ENCODE measurements around the gene CAPN2.

Gene CAPN2

GRCh38 chr1:223772771-223773160 lies 60.4 kb downstream of the CAPN2 start:
- Histone ChIP-seq H3K27ac (ENCODE audit: low read depth, low read length) (peak overlapping the region; percentile 32), H3K4me1 (ENCODE audit: control insufficient read depth in 1 of 2, insufficient read depth in 2 of 2, low read length in 2 of 2) (peaks cover 23 to 28% of the 10 kb centered on the region in 2 donors), H3K9me3 (ENCODE audit: control insufficient read depth in 1 of 2, low read length in 2 of 2) (no peaks in the 10 kb centered on the region), H3K36me3 (ENCODE audit: control insufficient read depth in 1 of 2, insufficient read depth in 2 of 2, low read length in 2 of 2) (peaks cover 50 to 60% of the 10 kb centered on the region in 2 donors), H3K27me3 (ENCODE audit: control insufficient read depth in 1 of 2, insufficient read depth in 2 of 2, low read length in 2 of 2) (no peaks in the 10 kb centered on the region), H3K4me3 (ENCODE audit: low read depth in 1 of 2, low read length in 2 of 2) (no peak overlapping the region), H3K9ac (ENCODE audit: low read depth in 1 of 2, low read length in 2 of 2) (no peak overlapping the region)

DNA sequence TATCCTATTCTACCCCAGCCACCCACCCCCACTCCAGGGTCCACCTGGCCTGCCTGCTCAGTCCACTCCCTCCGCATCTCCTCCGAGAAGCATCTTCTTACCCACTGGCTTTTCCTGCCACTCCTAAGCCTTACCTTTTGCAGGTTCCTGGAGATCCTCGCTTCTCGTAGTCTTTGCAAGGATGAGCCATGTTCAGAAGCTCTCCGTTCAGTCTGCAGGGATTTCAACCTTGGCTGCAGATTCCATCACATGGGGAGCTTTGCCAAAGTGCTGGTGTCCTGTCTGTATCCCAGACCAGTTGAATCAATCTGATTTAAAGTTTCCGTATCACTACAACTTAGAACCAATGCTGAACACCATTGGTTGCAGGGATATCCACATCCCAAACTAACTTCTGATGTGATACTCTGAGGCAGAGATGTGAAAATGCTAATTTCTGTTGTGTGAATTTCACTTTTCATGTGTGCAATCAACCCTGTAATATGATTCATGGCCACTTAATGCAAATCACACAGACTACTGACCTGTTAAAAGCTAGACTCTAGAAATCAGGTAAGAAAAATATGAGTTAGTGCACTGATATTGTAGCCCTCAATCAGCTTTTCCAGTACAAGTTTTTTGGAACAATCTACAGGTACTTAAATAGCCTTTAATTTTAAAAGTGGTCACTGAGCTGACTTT lies 61.9 kb downstream of the CAPN2 start:
- Histone ChIP-seq H3K27me3 (ENCODE audit: control insufficient read depth in 1 of 2, insufficient read depth in 2 of 2, low read length in 2 of 2) (no peaks in the 10 kb centered on the region), H3K36me3 (ENCODE audit: control insufficient read depth in 1 of 2, insufficient read depth in 2 of 2, low read length in 2 of 2) (peaks cover 62 to 70% of the 10 kb centered on the region in 2 donors), H3K4me1 (ENCODE audit: control insufficient read depth in 1 of 2, insufficient read depth in 2 of 2, low read length in 2 of 2) (peaks cover 23 to 28% of the 10 kb centered on the region in 2 donors), H3K9ac (ENCODE audit: low read depth in 1 of 2, low read length in 2 of 2) (no peak overlapping the region), H3K4me3 (ENCODE audit: low read depth in 1 of 2, low read length in 2 of 2) (no peak overlapping the region), H3K27ac (ENCODE audit: low read depth, low read length) (no peak overlapping the region), H3K9me3 (ENCODE audit: control insufficient read depth in 1 of 2, low read length in 2 of 2) (no peaks in the 10 kb centered on the region)

- Histone ChIP-seq H3K27me3 (ENCODE audit: control insufficient read depth in 1 of 2, insufficient read depth in 2 of 2, low read length in 2 of 2) (no peaks in the 10 kb centered on the region), H3K9me3 (ENCODE audit: control insufficient read depth in 1 of 2, low read length in 2 of 2) (no peaks in the 10 kb centered on the region), H3K9ac (ENCODE audit: low read depth in 1 of 2, low read length in 2 of 2) (no peak overlapping the region), H3K27ac (ENCODE audit: low read depth, low read length) (no peak overlapping the region), H3K36me3 (ENCODE audit: control insufficient read depth in 1 of 2, insufficient read depth in 2 of 2, low read length in 2 of 2) (peaks cover 61 to 68% of the 10 kb centered on the region in 2 donors), H3K4me3 (ENCODE audit: low read depth in 1 of 2, low read length in 2 of 2) (no peak overlapping the region), H3K4me1 (ENCODE audit: control insufficient read depth in 1 of 2, insufficient read depth in 2 of 2, low read length in 2 of 2) (peaks cover 23 to 28% of the 10 kb centered on the region in 2 donors)
Measured at GRCh38 chr1:223775054-223775453, 62.7 kb downstream of the CAPN2 start.

GRCh38 chr1:223775711-223776074 lies 63.4 kb downstream of the CAPN2 start:
- no peak overlapping the region for H3K9ac ChIP-seq (ENCODE audit: low read depth in 1 of 2, low read length in 2 of 2)
- H3K9me3 ChIP-seq (ENCODE audit: control insufficient read depth in 1 of 2, low read length in 2 of 2) = no peaks in the 10 kb centered on the region
- H3K4me3 ChIP-seq (ENCODE audit: low read depth in 1 of 2, low read length in 2 of 2) = no peak overlapping the region
- H3K36me3 ChIP-seq (ENCODE audit: control insufficient read depth in 1 of 2, insufficient read depth in 2 of 2, low read length in 2 of 2) = peaks cover 61 to 68% of the 10 kb centered on the region in 2 donors
- H3K27me3 ChIP-seq (ENCODE audit: control insufficient read depth in 1 of 2, insufficient read depth in 2 of 2, low read length in 2 of 2) = no peaks in the 10 kb centered on the region
- peaks cover 23 to 27% of the 10 kb centered on the region in 2 donors for H3K4me1 ChIP-seq (ENCODE audit: control insufficient read depth in 1 of 2, insufficient read depth in 2 of 2, low read length in 2 of 2)
- H3K27ac ChIP-seq (ENCODE audit: low read depth, low read length) = no peak overlapping the region

GRCh38 chr1:223776075-223776814 lies 63.9 kb downstream of the CAPN2 start:
- H3K36me3 ChIP-seq (ENCODE audit: control insufficient read depth in 1 of 2, insufficient read depth in 2 of 2, low read length in 2 of 2) = peaks cover 61 to 68% of the 10 kb centered on the region in 2 donors
- H3K27ac ChIP-seq (ENCODE audit: low read depth, low read length) = no peak overlapping the region
- no peak overlapping the region for H3K9ac ChIP-seq (ENCODE audit: low read depth in 1 of 2, low read length in 2 of 2)
- peaks cover 18 to 22% of the 10 kb centered on the region in 2 donors for H3K4me1 ChIP-seq (ENCODE audit: control insufficient read depth in 1 of 2, insufficient read depth in 2 of 2, low read length in 2 of 2)
- H3K27me3 ChIP-seq (ENCODE audit: control insufficient read depth in 1 of 2, insufficient read depth in 2 of 2, low read length in 2 of 2) = no peaks in the 10 kb centered on the region
- H3K9me3 ChIP-seq (ENCODE audit: control insufficient read depth in 1 of 2, low read length in 2 of 2) = no peaks in the 10 kb centered on the region
- H3K4me3 ChIP-seq (ENCODE audit: low read depth in 1 of 2, low read length in 2 of 2) = no peak overlapping the region

- H3K4me3 ChIP-seq (ENCODE audit: low read depth in 1 of 2, low read length in 2 of 2) = no peak overlapping the region
- H3K4me1 ChIP-seq (ENCODE audit: control insufficient read depth in 1 of 2, insufficient read depth in 2 of 2, low read length in 2 of 2) = peaks cover 12 to 15% of the 10 kb centered on the region in 2 donors
- peaks cover 62 to 65% of the 10 kb centered on the region in 2 donors for H3K36me3 ChIP-seq (ENCODE audit: control insufficient read depth in 1 of 2, insufficient read depth in 2 of 2, low read length in 2 of 2)
- no peaks in the 10 kb centered on the region for H3K27me3 ChIP-seq (ENCODE audit: control insufficient read depth in 1 of 2, insufficient read depth in 2 of 2, low read length in 2 of 2)
- H3K9ac ChIP-seq (ENCODE audit: low read depth in 1 of 2, low read length in 2 of 2) = no peak overlapping the region
- H3K27ac ChIP-seq (ENCODE audit: low read depth, low read length) = no peak overlapping the region
- no peaks in the 10 kb centered on the region for H3K9me3 ChIP-seq (ENCODE audit: control insufficient read depth in 1 of 2, low read length in 2 of 2)
Measured at GRCh38 chr1:223776826-223777454, 64.6 kb downstream of the CAPN2 start.

DNA sequence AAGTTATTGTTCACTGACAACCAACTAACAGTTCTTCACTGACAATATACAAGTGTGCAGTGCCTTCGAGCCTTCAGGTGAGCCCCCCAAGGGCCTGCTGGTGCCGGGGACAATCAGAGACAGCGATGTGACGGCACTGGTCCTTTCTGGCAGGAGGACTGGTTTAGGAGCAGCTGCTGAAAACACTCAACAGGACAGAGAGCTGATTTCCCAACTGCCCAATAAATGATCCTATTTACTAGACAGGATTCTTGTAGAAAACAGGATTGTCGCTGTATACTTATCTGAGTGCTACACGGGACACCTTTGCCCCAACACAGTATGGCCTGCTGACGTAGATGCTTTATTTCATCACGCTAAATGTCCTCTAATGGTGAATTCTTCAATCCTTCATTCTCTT lies 68.0 kb downstream of the CAPN2 start:
- Histone ChIP-seq H3K36me3 (ENCODE audit: control insufficient read depth in 1 of 2, insufficient read depth in 2 of 2, low read length in 2 of 2) (peaks cover 58 to 71% of the 10 kb centered on the region in 2 donors), H3K9ac (ENCODE audit: low read depth in 1 of 2, low read length in 2 of 2) (no peak overlapping the region), H3K4me3 (ENCODE audit: low read depth in 1 of 2, low read length in 2 of 2) (no peak overlapping the region)

GRCh38 chr1:223780949-223781348 lies 68.6 kb downstream of the CAPN2 start:
- no peak overlapping the region for H3K4me3 ChIP-seq (ENCODE audit: low read depth in 1 of 2, low read length in 2 of 2)
- no peaks in the 10 kb centered on the region for H3K9me3 ChIP-seq (ENCODE audit: control insufficient read depth in 1 of 2, low read length in 2 of 2)
- peaks cover 0 to 4% of the 10 kb centered on the region in 2 donors for H3K4me1 ChIP-seq (ENCODE audit: control insufficient read depth in 1 of 2, insufficient read depth in 2 of 2, low read length in 2 of 2)
- no peaks in the 10 kb centered on the region for H3K27me3 ChIP-seq (ENCODE audit: control insufficient read depth in 1 of 2, insufficient read depth in 2 of 2, low read length in 2 of 2)
- peaks cover 52 to 71% of the 10 kb centered on the region in 2 donors for H3K36me3 ChIP-seq (ENCODE audit: control insufficient read depth in 1 of 2, insufficient read depth in 2 of 2, low read length in 2 of 2)
- H3K9ac ChIP-seq (ENCODE audit: low read depth in 1 of 2, low read length in 2 of 2) = no peak overlapping the region
- H3K27ac ChIP-seq (ENCODE audit: low read depth, low read length) = no peak overlapping the region

More for the DNA sequence above, 68.0 kb downstream of the CAPN2 start:
- H3K9me3 ChIP-seq (ENCODE audit: control insufficient read depth in 1 of 2, low read length in 2 of 2) = no peaks in the 10 kb centered on the region
- H3K4me1 ChIP-seq (ENCODE audit: control insufficient read depth in 1 of 2, insufficient read depth in 2 of 2, low read length in 2 of 2) = peaks cover 0 to 4% of the 10 kb centered on the region in 2 donors
- no peaks in the 10 kb centered on the region for H3K27me3 ChIP-seq (ENCODE audit: control insufficient read depth in 1 of 2, insufficient read depth in 2 of 2, low read length in 2 of 2)
- no peak overlapping the region for H3K27ac ChIP-seq (ENCODE audit: low read depth, low read length)

DNA sequence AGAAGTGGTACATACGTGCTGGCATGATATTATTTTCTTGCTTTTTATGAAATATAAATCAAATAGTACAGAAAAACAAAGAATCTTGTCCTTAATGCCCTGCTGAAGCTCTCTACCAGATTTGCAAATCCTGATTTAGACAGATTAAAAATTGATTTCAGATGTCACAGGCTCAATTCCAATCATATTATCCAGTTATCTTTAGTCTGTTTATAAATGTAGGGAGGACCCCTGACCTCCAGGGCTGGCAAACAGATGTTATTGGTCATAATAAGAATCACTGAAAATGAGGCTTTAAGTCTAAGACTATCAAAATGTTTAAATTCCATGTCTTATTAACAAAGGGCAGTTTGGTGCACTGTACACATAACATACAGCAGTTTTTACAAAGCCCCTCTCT lies 71.3 kb downstream of the CAPN2 start:
- Histone ChIP-seq H3K36me3 (ENCODE audit: control insufficient read depth in 1 of 2, insufficient read depth in 2 of 2, low read length in 2 of 2) (peaks cover 32 to 61% of the 10 kb centered on the region in 2 donors), H3K9me3 (ENCODE audit: control insufficient read depth in 1 of 2, low read length in 2 of 2) (no peaks in the 10 kb centered on the region), H3K4me3 (ENCODE audit: low read depth in 1 of 2, low read length in 2 of 2) (no peak overlapping the region), H3K4me1 (ENCODE audit: control insufficient read depth in 1 of 2, insufficient read depth in 2 of 2, low read length in 2 of 2) (no peaks in the 10 kb centered on the region), H3K27ac (ENCODE audit: low read depth, low read length) (no peak overlapping the region), H3K27me3 (ENCODE audit: control insufficient read depth in 1 of 2, insufficient read depth in 2 of 2, low read length in 2 of 2) (no peaks in the 10 kb centered on the region), H3K9ac (ENCODE audit: low read depth in 1 of 2, low read length in 2 of 2) (no peak overlapping the region)

- H3K27me3 ChIP-seq (ENCODE audit: control insufficient read depth in 1 of 2, insufficient read depth in 2 of 2, low read length in 2 of 2) = no peaks in the 10 kb centered on the region
- H3K36me3 ChIP-seq (ENCODE audit: control insufficient read depth in 1 of 2, insufficient read depth in 2 of 2, low read length in 2 of 2) = peaks cover 27 to 55% of the 10 kb centered on the region in 2 donors
- H3K27ac ChIP-seq (ENCODE audit: low read depth, low read length) = no peak overlapping the region
- H3K9ac ChIP-seq (ENCODE audit: low read depth in 1 of 2, low read length in 2 of 2) = no peak overlapping the region
- H3K4me1 ChIP-seq (ENCODE audit: control insufficient read depth in 1 of 2, insufficient read depth in 2 of 2, low read length in 2 of 2) = no peaks in the 10 kb centered on the region
- H3K9me3 ChIP-seq (ENCODE audit: control insufficient read depth in 1 of 2, low read length in 2 of 2) = no peaks in the 10 kb centered on the region
- no peak overlapping the region for H3K4me3 ChIP-seq (ENCODE audit: low read depth in 1 of 2, low read length in 2 of 2)
Measured at GRCh38 chr1:223784541-223784940, 72.2 kb downstream of the CAPN2 start.

All from duodenal mucosa (tissue), 2 donors.